Thyroid gland (tissue), 4 donors: ENCODE measurements around the gene SNX19. TPM values are rescaled to one million over a fixed set of nuclear protein-coding genes. Genes with fewer than 3 reads are reported as not detected.

Experiments
- DNase-seq, 2 donors: peaks; one replicate each; pipeline ENCODE4 v3.0.0-alpha.2; 2019
- H3K27ac ChIP-seq, 3 donors: fragments of 200-600 bp; sonication (generic); 1 replicate in 2 of 3; 2 replicates in 1 of 3; pipeline ENCODE4 v1.5.1; 2016 to 2019; ENCODE audit warnings: mild to moderate bottlenecking in 1 of 3, moderate library complexity in 1 of 3
- H3K27me3 ChIP-seq: fragments of 200-600 bp; sonication (generic); one replicate; pipeline ENCODE4 v1.5.1; 2019
- H3K36me3 ChIP-seq, 2 donors: fragments of 200-600 bp; sonication (generic); one replicate each; pipeline ENCODE4 v1.5.1; 2016 to 2019
- H3K4me1 ChIP-seq, 2 donors: fragments of 200-600 bp; sonication (generic); one replicate each; pipeline ENCODE4 v1.5.1; 2017 to 2019
- H3K4me3 ChIP-seq, 3 donors: fragments of 200-600 bp; sonication (generic); replicated peaks in 1 of 3; 1 replicate in 2 of 3; 2 replicates in 1 of 3; pipeline ENCODE4 v1.5.1; 2016; ENCODE audit warnings: mild to moderate bottlenecking in 1 of 3
- H3K9me3 ChIP-seq: fragments of 200-600 bp; sonication (generic); one replicate; pipeline ENCODE4 v1.5.1; 2017
- POLR2A ChIP-seq, 2 donors: fragments of 450-650 bp; IDR thresholded peaks; one replicate each; pipeline ENCODE4 v1.6.1; 2017; ENCODE audit warnings: antibody characterized with exemption in 2 of 2, mild to moderate bottlenecking in 2 of 2, moderate library complexity in 1 of 2
- WGBS, 2 donors: methylation state at CpG; one replicate each; pipeline ENCODE4 v1.1.5; 2017; 5-methylcytosine and 5-hydroxymethylcytosine counted together
- intact Hi-C: fragments of 100-400 bp; cut with DNase I; formaldehyde crosslinking; loops from one replicate; pipeline ENCODE4 v1.15.1; 2023
- total RNA-seq, 4 donors: library from RNA; depleted of rRNA; stranded (reverse); fragments of >200 nt; gene quantifications; one replicate each; pipeline ENCODE4 v1.2.3, GENCODE V29; 2016
- TF ChIP-seq, protein P1 (sequence below), 6 experiments: fragments of 200-600 bp in 3 of 6; fragments of 450-650 bp in 3 of 6; sonication (generic) in 3 of 6; IDR thresholded peaks; one replicate each; pipeline ENCODE4 v1.5.1; 2016 to 2019; ENCODE audit warnings: antibody characterized with exemption in 6 of 6, mild to moderate bottlenecking in 2 of 6, inconsistent platforms in 1 of 6, moderate library complexity in 1 of 6

Gene SNX19
- total RNA-seq, 4 donors from 2014 or later = 82.1 to 146 (median 127) TPM

DNA sequence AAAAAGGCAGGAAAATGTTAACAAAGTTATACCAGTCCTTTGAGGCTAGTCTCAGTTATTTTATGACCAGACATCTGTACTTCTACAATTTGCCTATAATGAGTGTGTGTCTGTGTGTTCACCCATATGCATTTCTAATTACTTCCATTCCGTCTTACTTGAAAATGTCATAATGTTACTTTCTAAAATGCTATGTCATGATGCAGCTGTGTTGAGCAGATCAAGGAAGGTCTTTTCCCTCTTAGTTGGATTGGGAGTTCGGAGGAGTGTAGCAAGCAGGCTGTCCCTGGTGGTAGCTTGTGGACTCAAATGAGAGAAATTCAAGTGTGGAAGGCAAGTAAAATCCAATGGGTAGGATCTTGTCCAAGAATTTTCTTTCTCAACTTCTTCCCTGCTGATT is 3.0 kb downstream of the SNX19 start:
- DNase-seq = no peak
- Histone ChIP-seq H3K4me1 (peaks cover 8 to 11% of the 10 kb centered on the region in 2 donors), H3K4me3 (no peak overlapping the region), H3K9me3 (no peaks in the 10 kb centered on the region), H3K27ac (no peak overlapping the region), H3K36me3 (peaks cover 19 to 26% of the 10 kb centered on the region in 2 donors), H3K27me3 (no peaks in the 10 kb centered on the region)
- TF ChIP-seq, protein P1, sequence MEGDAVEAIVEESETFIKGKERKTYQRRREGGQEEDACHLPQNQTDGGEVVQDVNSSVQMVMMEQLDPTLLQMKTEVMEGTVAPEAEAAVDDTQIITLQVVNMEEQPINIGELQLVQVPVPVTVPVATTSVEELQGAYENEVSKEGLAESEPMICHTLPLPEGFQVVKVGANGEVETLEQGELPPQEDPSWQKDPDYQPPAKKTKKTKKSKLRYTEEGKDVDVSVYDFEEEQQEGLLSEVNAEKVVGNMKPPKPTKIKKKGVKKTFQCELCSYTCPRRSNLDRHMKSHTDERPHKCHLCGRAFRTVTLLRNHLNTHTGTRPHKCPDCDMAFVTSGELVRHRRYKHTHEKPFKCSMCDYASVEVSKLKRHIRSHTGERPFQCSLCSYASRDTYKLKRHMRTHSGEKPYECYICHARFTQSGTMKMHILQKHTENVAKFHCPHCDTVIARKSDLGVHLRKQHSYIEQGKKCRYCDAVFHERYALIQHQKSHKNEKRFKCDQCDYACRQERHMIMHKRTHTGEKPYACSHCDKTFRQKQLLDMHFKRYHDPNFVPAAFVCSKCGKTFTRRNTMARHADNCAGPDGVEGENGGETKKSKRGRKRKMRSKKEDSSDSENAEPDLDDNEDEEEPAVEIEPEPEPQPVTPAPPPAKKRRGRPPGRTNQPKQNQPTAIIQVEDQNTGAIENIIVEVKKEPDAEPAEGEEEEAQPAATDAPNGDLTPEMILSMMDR (IDR thresholded peaks at IDR 0.05) = no peak
- no peak for TF ChIP-seq POLR2A (IDR thresholded peaks at IDR 0.05)
- intact Hi-C loops = no loop called here
- 96% methylated on average over 2 of the region's 2 CpGs for WGBS, 2 donors

DNA sequence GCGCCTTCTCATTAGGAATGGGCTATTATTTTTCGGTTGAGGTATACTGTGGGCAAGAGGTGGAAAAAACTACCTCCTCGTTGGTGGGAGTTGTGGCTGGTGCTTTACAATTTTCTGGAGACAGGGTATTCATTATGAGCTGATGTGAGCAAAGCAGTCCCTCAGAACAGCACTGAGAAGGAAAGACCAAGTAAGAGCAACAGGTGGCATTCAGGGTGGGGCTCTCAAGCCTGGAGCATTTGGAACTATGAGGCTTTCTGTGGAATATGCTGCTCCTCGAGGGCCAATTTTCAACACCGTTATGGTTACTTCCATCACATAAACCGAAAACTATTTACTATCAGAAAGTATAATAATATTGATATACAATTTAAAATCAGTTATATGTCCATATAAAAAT is 3.7 kb downstream of the SNX19 start:
- no peak overlapping the region for H3K27ac ChIP-seq
- 89 to 94% methylated on average over 6 of the region's 6 CpGs for WGBS, 2 donors
- no peak for DNase-seq
- peaks cover 25 to 33% of the 10 kb centered on the region in 2 donors for H3K36me3 ChIP-seq
- H3K27me3 ChIP-seq = no peaks in the 10 kb centered on the region
- no peak overlapping the region for H3K4me3 ChIP-seq
- H3K9me3 ChIP-seq = no peaks in the 10 kb centered on the region
- TF ChIP-seq POLR2A (IDR thresholded peaks at IDR 0.05) = no peak
- TF ChIP-seq, protein P1 (IDR thresholded peaks at IDR 0.05) = no peak
- intact Hi-C loops = no loop called here
- peaks cover 8 to 11% of the 10 kb centered on the region in 2 donors for H3K4me1 ChIP-seq

DNA sequence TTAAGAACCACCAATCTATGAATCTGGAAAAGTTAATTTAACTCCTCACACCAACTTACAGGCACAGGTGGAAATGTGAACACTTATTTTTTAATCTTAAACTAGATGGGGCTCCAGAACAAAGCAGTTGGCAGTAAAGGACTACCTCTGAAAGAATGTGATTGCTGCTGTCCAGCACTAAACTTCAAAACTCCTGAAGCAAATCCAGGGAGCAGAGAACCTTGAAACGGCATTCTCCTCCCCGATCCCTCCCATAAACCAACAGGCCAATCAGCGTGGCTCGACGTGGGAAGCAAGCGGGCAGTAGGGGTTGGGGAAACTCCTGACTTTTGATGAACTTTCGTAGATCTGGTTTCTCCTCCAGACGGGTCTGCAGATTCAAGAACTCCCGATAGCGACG is 5.0 kb downstream of the SNX19 start:
- no peak for DNase-seq
- TF ChIP-seq, protein P1 (IDR thresholded peaks at IDR 0.05) = no peak
- TF ChIP-seq POLR2A (IDR thresholded peaks at IDR 0.05) = no peak
- Histone ChIP-seq H3K9me3 (no peaks in the 10 kb centered on the region), H3K4me1 (peaks cover 8 to 11% of the 10 kb centered on the region in 2 donors), H3K27me3 (no peaks in the 10 kb centered on the region), H3K27ac (no peak overlapping the region), H3K36me3 (peaks cover 37 to 46% of the 10 kb centered on the region in 2 donors), H3K4me3 (no peak overlapping the region)
- 83 to 90% methylated on average over 11 of the region's 11 CpGs for WGBS, 2 donors
- intact Hi-C loops = no loop called here

DNA sequence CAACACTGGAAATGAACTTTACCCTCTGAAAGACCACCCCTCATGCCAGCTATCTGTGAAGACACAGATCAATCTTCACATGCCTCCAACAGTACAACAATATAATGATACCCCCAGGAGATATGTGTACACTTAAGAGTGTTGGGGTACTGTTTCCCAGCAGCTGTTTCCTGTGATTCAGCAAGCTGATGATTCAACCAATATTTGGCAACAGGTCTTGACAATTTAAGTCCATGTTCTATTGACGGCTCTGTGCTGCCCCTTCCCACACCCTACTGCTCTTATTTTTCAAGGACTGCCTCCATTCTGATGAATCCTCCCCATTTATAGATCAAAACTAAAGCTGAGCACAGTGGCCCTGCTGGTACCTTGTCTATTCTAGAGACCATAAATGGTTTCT is 6.6 kb downstream of the SNX19 start:
- 75 to 88% methylated on average over 1 of the region's 1 CpG for WGBS, 2 donors
- no peak for DNase-seq
- Histone ChIP-seq H3K27ac (no peak overlapping the region), H3K27me3 (no peaks in the 10 kb centered on the region), H3K9me3 (no peaks in the 10 kb centered on the region), H3K36me3 (peaks cover 54 to 62% of the 10 kb centered on the region in 2 donors), H3K4me3 (no peak overlapping the region), H3K4me1 (peaks cover 0 to 4% of the 10 kb centered on the region in 2 donors)
- intact Hi-C loops = no loop called here
- TF ChIP-seq POLR2A (IDR thresholded peaks at IDR 0.05) = no peak
- TF ChIP-seq, protein P1 (IDR thresholded peaks at IDR 0.05) = no peak

GRCh38 chr11:130908770-130909625 is 7.3 kb downstream of the SNX19 start:
- no peak overlapping the region for H3K4me3 ChIP-seq

More at GRCh38 chr11:130908770-130909625, 7.3 kb downstream of the SNX19 start:
- Histone ChIP-seq H3K27ac (no peak overlapping the region), H3K27me3 (no peaks in the 10 kb centered on the region), H3K4me1 (peaks cover 0 to 4% of the 10 kb centered on the region in 2 donors), H3K36me3 (peaks cover 57 to 69% of the 10 kb centered on the region in 2 donors), H3K9me3 (no peaks in the 10 kb centered on the region)
- intact Hi-C loops = no loop called here
- 80 to 96% methylated on average over 4 of the region's 4 CpGs for WGBS, 2 donors
- TF ChIP-seq POLR2A (IDR thresholded peaks at IDR 0.05) = no peak
- TF ChIP-seq, protein P1 (IDR thresholded peaks at IDR 0.05) = no peak
- no peak for DNase-seq
